K562 (cell line): ENCODE data around the gene PPP1R3E. TPM values are rescaled to one million over a fixed set of nuclear protein-coding genes. Genes with fewer than 3 reads are reported as not detected.

ENCODE experiments used
- ATF2 ChIP-seq: sonication (generic); formaldehyde crosslinking; IDR thresholded peaks from 2 replicates; pipeline ENCODE4 v1.8.1; 2022; ENCODE audit warnings: missing genetic modification reagents
- HMGN3 ChIP-seq: IDR thresholded peaks from 2 replicates; pipeline ENCODE4 v1.6.1; 2011; ENCODE audit warnings: borderline replicate concordance, low read depth, mild to moderate bottlenecking, mixed read lengths, low read length; ENCODE audit not compliant: insufficient read length; ENCODE audit errors: extremely low read depth
- PHB ChIP-seq: fragments of 250-450 bp; sonication (Bioruptor Pico); IDR thresholded peaks from 2 replicates; pipeline ENCODE4 v1.5.0; 2021
- PHF8 ChIP-seq: fragments of 200-600 bp; sonication (generic); IDR thresholded peaks from 2 replicates; pipeline ENCODE4 v1.6.1; 2012; ENCODE audit warnings: mixed run types, mild to moderate bottlenecking, inconsistent platforms, low read length, moderate library complexity, borderline replicate concordance
- TEAD4 ChIP-seq, 2 experiments: sonication (generic) in 1 of 2; formaldehyde crosslinking in 1 of 2; IDR thresholded peaks; 2 replicates each; pipeline versions ENCODE4 v1.6.1 to v1.8.0; 2012 to 2022; ENCODE audit warnings: borderline replicate concordance in 1 of 2, inconsistent platforms in 1 of 2, low read length in 1 of 2, mild to moderate bottlenecking in 1 of 2, missing genetic modification reagents in 1 of 2
- ZBTB26 ChIP-seq: fragments of 450-650 bp; formaldehyde crosslinking; IDR thresholded peaks from 2 replicates; pipeline ENCODE4 v1.4.0; 2022; ENCODE audit warnings: missing genetic modification characterization
- ZBTB40 ChIP-seq, 2 experiments: fragments of 450-650 bp in 1 of 2; sonication (generic) in 1 of 2; formaldehyde crosslinking in 1 of 2; IDR thresholded peaks; 2 replicates each; pipeline versions ENCODE4 v1.7.1 to v1.9.0; 2016 to 2022; ENCODE audit warnings: inconsistent platforms in 1 of 2, mild to moderate bottlenecking in 1 of 2, missing genetic modification reagents in 1 of 2
- ZBTB43 ChIP-seq: sonication (generic); formaldehyde crosslinking; IDR thresholded peaks from 2 replicates; pipeline ENCODE4 v1.8.0; 2023; ENCODE audit warnings: mild to moderate bottlenecking, missing genetic modification reagents
- ZKSCAN1 ChIP-seq: fragments of 150-350 bp; IDR thresholded peaks from 2 replicates; pipeline ENCODE4 v1.6.1; 2016; ENCODE audit warnings: low read depth, low read length
- ZNF280B ChIP-seq: fragments of 250-450 bp; sonication (Bioruptor Pico); IDR thresholded peaks from 2 replicates; pipeline ENCODE4 v1.5.1; 2021; ENCODE audit warnings: mild to moderate bottlenecking
- polyA plus RNA-seq, 8 experiments: library from polyadenylated mRNA; depleted of rRNA in 4 of 8; stranded (reverse) in 5 of 8; unstranded in 3 of 8; fragments of >200 nt; fragmentation: Nextera tagmentation in 2 of 8; fragmentation: Illumina TruSeq in 1 of 8; extraction: Ambion mirVana in 2 of 8; extraction: Trizol in 1 of 8; gene quantifications; 2 replicates each; pipeline versions ENCODE4 v1.2.1 to v1.2.3, GENCODE V29; 2011 to 2014; ENCODE audit warnings: inconsistent platforms in 1 of 8, missing spikeins in 1 of 8
- total RNA-seq, 7 experiments: library from RNA; depleted of rRNA in 6 of 7; stranded (reverse); fragments of >200 nt in 6 of 7; fragmentation: Illumina TruSeq in 2 of 7; extraction: Trizol in 2 of 7; gene quantifications; 2 replicates each; pipeline versions ENCODE4 v1.2.1 to v1.2.3, GENCODE V29; 2011 to 2021; ENCODE audit warnings: low replicate concordance in 1 of 7

PPP1R3E gene
- total and polyA plus RNA-seq, 9 of the 15 experiments (the other 6 are each of a cell fraction or from before 2014, with no cell fraction given), result 3.2 to 18.4 (median 7.6) TPM

GRCh38 chr14:23306412-23307145 lies 3.9 kb upstream of the PPP1R3E start, which contains the start of gene BCL2L2 (continued):
- TF ChIP-seq TEAD4 (IDR thresholded peaks at IDR 0.05; ENCODE audit: low read length) (no peak), TEAD4 (CRISPR knock-in tag; IDR thresholded peaks at IDR 0.05; ENCODE audit: borderline replicate concordance) (no peak), ZKSCAN1 (peak; percentile 49; the same call in 1 of the 2 replicates), ZNF280B (CRISPR knock-in tag) (no peak), ZBTB43 (CRISPR knock-in tag) (no peak), PHF8 (peak; percentile 85), ZBTB40 (IDR thresholded peaks at IDR 0.05) (peak; percentile 70), ZBTB40 (CRISPR knock-in tag; IDR thresholded peaks at IDR 0.05) (0 out of 2 replicates have a peak, but pooled peaks have one; percentile 13), PHB (CRISPR knock-in tag) (no peak), ZBTB26 (CRISPR knock-in tag) (peak; percentile 44; the same call in 1 of the 2 replicates), ATF2 (no peak), HMGN3 (peak; percentile 66)
